AG10803 (cell line): ENCODE data around the gene IGFBP5.

ENCODE experiments used
- DNase-seq: peaks from one replicate; pipeline ENCODE4 v3.0.0; 2010; ENCODE audit warnings: low read depth
- H3K4me3 ChIP-seq: 2 replicates; pipeline ENCODE4 v1.5.1; 2011; ENCODE audit warnings: mild to moderate bottlenecking, low read length, control low read depth
- TF ChIP-seq, protein P1 (sequence below): conservative IDR thresholded peaks from 2 replicates; pipeline ENCODE4 v1.5.1; 2011; ENCODE audit warnings: mild to moderate bottlenecking, low read length, control low read depth, inconsistent platforms

The IGFBP5 gene

DNA sequence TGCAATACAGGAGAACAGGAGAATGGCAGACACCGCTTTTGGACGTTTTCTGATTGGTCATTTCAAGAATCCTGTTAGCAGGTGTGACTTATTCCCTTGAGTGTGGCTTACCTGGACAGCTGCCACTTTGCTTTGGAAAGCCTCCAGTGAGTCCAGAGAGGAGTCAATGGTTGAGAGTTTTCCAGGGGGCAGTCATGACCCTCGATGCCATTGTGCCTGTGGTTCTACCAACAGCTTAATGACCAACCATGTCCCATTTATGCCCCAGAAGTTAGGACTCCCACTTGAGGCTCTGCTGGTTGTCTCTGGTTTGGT, 49.8 kb downstream of the IGFBP5 start:
- TF ChIP-seq, protein P1, sequence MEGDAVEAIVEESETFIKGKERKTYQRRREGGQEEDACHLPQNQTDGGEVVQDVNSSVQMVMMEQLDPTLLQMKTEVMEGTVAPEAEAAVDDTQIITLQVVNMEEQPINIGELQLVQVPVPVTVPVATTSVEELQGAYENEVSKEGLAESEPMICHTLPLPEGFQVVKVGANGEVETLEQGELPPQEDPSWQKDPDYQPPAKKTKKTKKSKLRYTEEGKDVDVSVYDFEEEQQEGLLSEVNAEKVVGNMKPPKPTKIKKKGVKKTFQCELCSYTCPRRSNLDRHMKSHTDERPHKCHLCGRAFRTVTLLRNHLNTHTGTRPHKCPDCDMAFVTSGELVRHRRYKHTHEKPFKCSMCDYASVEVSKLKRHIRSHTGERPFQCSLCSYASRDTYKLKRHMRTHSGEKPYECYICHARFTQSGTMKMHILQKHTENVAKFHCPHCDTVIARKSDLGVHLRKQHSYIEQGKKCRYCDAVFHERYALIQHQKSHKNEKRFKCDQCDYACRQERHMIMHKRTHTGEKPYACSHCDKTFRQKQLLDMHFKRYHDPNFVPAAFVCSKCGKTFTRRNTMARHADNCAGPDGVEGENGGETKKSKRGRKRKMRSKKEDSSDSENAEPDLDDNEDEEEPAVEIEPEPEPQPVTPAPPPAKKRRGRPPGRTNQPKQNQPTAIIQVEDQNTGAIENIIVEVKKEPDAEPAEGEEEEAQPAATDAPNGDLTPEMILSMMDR = no peak
- DNase-seq = no peak
- H3K4me3 ChIP-seq = no peak overlapping the region

DNA sequence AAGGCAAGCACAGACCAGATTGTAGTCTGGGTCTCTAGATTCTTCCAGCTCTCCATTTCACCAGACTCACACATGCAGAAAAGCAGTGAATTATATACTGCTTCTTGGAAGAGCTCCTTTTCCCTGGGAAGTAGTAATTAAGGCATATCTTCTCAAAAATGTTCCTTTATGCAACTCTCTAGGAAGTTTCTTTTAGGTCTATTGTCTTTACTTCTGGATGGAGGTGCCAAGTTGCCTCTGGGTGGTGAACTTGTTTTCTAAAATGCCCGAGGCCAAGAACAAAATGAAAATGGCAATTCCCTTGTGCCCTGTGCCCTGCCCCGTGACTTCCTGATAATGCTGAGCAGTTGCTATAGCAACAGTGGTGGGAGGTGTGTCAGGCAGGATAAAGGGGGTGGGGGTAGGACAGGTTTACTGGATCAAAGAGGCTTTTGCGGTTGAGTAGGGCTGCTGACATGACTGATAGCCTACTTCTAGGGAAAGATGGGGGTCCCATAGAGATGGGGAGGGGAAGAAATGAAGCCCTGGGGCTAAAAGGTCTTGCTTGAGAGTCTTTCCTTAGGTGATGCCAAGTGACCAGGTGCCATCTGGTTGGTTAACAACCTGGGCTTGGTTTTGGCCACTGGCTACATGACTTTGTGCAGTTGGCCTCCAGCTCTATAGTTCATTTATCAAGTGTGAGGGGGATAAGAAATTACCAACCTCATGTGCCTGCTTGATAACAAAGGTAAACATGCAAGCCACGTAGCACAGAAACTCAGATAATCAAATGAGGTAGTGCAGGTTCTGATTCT, 50.3 kb downstream of the IGFBP5 start:
- no peak overlapping the region for H3K4me3 ChIP-seq
- DNase-seq = no peak
- TF ChIP-seq, protein P1 = no peak

DNA sequence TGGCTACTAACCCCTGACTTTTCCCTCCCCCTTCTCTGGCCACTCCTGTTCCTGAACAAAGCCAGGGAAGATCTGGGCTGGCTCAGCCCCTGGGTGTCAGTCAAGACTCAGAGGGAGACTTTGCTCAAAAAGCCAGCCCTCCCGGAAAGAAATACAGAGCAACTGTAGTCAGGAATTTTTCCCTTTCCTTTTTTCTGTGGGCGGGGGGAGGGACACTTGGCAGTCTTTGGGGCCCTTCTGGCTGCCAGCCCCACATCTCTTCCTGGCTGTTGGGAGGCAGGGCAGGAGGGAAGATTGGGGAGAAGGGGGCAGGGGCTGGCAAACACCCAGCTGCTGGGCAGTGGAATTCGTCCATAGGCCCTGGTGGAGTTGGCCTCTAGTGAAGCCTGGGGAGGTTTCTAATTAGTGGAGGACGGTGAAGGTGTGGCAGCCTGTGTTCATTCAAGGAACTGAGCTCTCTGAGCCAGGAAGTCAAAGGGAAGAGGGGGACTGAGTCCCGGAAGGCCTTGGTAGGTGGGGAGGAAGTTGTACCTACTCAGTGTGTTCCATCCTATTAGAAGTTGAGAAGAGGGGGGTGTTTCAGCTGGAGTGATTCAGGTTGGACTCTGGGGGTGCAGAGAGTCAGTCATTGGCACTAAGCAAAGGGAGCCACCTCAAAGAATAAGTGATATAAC, 51.2 kb downstream of the IGFBP5 start:
- H3K4me3 ChIP-seq = no peak overlapping the region
- TF ChIP-seq, protein P1 = no peak
- DNase-seq = no peak

DNA sequence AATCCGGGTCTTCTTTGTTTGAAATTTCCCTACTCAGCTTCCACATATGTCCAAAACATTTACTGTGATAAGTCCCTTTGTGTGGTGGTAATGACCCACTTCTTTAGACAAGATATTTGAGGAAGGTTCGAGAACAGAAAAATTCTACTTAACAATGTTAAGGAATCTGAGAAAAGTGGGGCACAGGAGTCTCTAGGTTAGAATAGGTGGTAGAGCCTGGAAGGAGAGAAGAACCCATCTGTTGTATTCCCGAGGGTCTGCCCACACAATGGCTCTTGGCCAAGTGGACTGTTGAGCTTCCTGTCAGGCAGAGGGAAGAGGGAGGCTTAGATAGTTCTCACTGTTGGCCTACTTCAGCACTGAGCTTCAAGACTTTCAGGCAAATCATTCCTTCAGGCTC, 57.9 kb downstream of the IGFBP5 start:
- no peak overlapping the region for H3K4me3 ChIP-seq
- DNase-seq = no peak
- TF ChIP-seq, protein P1 = no peak

DNA sequence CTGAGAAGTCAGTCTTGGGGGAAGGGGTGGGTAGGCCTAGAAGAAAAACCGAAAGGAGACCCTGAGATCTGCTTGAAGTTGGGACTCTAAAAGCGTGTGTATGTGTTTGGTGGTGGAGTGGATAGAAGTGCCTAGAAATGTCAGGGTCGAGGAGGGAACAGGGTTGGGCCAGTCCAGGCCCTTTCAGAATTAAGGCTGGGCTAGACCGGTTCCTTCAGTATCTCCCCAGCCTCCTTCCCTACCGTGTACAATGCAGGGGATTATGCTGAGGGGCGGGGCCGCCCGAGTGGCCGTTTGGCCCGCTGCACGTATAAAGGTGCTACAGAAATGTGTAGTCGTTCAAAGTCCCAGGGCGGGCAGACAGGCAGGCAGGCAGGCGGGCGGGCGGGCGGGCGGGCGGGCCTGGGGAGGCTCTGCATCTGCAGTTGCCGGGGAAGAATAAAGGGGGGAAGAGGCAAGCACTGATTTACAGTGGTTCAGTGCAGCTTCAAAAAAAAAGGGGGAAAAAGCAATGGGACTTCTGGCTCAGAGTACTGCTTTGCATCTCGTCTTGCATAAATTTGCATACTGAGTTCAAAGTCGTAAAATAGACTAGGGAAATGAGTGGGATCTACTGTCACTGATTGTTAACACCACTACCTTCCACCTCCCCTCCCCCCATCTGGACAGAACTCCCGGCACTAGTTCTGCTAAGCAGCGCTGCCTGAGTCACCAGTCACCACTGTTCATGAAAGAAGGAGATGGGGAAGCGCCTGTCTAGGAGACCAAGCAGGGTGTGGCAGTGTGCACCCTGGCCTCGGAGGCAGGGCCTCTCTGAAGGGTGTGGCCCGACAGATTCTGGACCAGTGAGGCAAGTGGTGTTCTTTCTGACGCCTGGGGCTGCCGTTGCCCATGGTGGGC, 58.5 kb downstream of the IGFBP5 start:
- TF ChIP-seq, protein P1 = no peak
- H3K4me3 ChIP-seq = no peak overlapping the region
- DNase-seq = no peak

DNA sequence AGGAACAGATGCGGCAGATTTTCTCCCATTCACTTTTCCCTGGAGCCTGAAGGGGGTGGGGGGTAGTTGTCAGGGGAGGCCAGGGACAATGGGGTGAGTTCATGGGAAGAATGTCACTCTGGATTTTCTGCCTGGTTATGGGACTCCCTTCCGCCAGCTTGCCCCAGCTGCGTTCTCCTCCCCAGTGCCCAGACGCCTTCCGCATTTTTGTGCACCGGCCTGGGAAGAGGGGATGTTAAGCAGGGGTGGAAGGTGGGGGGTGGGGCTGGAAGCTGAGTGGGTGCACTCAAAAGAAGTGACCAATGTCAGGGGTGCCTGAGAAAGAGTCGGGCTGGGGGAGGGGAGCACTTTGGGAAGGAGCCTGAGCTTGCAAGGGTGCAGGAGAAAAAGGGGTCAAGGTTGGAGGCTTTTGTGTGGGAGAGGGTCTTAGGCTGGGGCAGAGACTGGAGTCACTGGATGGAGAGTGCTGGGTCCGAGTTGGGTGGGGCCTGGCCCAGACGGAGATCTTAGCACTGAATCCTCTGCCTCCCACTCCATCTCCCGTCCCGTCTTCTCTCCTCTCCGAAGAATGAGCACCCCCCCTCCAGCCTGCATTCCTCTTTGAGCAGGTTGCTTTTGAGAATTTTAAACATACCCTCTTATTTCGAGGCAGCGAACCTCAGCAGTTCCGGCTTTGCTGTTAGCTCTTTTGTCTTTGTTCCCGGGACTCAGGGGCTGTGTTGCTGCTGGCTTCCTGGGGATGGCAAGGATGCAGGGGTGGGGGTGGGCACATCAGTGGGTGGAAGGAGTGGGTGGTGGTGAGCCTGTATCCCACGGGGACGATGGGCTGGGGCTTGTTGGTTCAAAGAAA, 59.4 kb downstream of the IGFBP5 start:
- TF ChIP-seq, protein P1 = no peak
- no peak overlapping the region for H3K4me3 ChIP-seq
- DNase-seq = no peak
